ENCODE data around the gene TTLL3. TPM values are rescaled to one million over a fixed set of nuclear protein-coding genes. Genes with fewer than 3 reads are reported as not detected.
"Not testable (repeated sequence)": the region's sequence is repeated elsewhere in the genome, so short reads cannot be mapped to it uniquely, and the experiment has no call there.

TTLL3 gene, protein sequence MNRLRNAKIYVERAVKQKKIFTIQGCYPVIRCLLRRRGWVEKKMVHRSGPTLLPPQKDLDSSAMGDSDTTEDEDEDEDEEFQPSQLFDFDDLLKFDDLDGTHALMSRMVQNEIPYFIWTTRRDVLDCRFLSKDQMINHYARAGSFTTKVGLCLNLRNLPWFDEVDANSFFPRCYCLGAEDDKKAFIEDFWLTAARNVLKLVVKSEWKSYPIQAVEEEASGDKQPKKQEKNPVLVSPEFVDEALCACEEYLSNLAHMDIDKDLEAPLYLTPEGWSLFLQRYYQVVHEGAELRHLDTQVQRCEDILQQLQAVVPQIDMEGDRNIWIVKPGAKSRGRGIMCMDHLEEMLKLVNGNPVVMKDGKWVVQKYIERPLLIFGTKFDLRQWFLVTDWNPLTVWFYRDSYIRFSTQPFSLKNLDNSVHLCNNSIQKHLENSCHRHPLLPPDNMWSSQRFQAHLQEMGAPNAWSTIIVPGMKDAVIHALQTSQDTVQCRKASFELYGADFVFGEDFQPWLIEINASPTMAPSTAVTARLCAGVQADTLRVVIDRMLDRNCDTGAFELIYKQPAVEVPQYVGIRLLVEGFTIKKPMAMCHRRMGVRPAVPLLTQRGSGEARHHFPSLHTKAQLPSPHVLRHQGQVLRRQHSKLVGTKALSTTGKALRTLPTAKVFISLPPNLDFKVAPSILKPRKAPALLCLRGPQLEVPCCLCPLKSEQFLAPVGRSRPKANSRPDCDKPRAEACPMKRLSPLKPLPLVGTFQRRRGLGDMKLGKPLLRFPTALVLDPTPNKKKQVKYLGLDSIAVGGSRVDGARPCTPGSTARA
- total RNA-seq, result 10 to 100 TPM in 2 of 3 donors, 1 to 10 TPM in 1; 9.2 to 13.5 (median 11.1) TPM

DNA sequence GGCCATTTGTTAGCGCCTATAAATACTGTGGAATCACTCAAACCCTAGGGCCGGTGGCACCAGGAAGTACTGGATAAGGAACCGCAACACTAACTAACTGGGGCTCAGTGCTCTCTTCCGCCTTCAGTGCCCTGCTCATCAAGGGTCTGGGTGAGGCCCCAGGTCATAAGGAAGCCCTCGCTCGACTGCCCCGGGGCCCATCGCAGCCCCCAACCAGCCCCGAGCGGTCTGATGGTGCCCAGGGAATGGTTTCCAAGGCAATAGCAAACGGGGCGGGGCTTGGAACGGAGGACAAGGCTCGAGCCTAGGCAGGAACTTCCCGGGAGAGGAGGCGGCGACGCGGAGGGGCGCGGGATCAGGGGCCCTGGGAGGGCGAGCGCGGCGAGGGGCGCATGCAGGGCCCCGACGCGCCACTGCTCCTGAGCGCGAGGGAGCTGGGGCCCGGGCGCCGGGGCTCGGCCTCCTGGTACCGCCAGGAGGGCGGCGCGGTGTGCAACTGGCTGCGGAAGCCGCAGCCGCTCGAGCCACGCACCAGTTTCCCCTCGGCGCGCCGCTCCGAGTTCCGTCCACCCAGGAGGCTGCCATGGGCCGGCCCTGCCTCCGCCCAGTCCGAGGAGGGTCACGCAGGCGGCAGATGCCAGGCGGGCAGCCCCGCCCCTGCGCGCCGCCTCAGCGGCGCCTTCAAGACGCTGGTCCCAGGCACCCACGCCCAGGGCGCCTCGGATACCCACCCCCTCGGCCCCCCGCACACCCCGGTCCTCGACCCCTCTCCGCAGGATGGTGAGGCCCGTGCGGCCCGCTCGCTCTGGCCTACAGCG is at the start of gene TTLL3:
TTLL3 (plus strand) TSS at position 648 of the 818 bp plus-strand sequence. CDS start 400 bp downstream, outside the sequence.
- no peaks in the 10 kb centered on the region for H3K9me3 Mint-ChIP-seq
- peak; percentile 71 to 72 for ATAC-seq
- H3K4me3 Mint-ChIP-seq, result peak within 1 kb of the TSS; percentile 89
- H3K4me1 Mint-ChIP-seq (ENCODE audit: low read depth), result peaks cover 39% of the 10 kb centered on the region
- no peaks in the 10 kb centered on the region for H3K27me3 Mint-ChIP-seq (ENCODE audit: low read depth)
- peak; percentile 14 for DNase-seq
- H3K36me3 Mint-ChIP-seq (ENCODE audit: insufficient read depth), result peaks cover 14% of the 10 kb centered on the region

DNA sequence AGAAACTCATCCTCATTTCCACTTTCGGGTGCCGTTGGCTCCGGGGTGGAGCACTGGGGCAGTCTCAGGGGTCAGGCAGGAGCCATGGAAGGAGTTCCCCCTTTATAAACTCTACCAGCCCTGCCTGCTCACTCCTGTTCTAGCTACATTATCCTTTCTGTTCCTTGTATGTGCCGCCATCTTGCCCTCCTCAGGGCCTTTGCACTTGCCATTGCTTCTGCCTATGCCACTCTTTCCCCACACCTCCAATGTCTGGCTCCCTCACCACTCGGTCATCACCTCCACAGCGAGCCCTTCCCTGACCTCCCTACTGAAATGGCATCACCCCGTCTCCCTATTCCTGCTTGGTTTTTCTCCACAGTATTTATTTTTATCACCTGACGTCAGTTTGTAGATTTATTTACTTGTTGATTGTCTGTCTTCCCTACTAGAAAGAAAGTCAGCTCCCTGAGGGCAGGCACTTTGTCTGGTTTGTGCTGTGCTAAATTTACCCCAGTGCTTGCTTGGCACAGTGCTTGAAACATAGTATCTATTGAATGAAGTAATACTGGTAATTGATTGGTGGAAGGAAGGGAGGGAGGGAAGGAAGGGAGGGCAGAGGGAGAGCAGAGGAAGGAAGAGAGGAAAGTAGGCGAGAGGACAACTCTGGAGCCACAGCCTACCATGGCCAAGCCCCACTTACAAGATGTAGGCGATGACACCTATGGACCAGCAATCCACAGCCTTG is 49.1 kb upstream of the TTLL3 start:
- DNase-seq, result no peak
- H3K27me3 Mint-ChIP-seq (ENCODE audit: low read depth), result no peaks in the 10 kb centered on the region
- peaks cover 16% of the 10 kb centered on the region for H3K36me3 Mint-ChIP-seq (ENCODE audit: insufficient read depth)
- no peaks in the 10 kb centered on the region for H3K9me3 Mint-ChIP-seq
- H3K4me3 Mint-ChIP-seq, result no peak overlapping the region
- ATAC-seq, result no peak
- H3K4me1 Mint-ChIP-seq (ENCODE audit: low read depth), result no peaks in the 10 kb centered on the region

DNA sequence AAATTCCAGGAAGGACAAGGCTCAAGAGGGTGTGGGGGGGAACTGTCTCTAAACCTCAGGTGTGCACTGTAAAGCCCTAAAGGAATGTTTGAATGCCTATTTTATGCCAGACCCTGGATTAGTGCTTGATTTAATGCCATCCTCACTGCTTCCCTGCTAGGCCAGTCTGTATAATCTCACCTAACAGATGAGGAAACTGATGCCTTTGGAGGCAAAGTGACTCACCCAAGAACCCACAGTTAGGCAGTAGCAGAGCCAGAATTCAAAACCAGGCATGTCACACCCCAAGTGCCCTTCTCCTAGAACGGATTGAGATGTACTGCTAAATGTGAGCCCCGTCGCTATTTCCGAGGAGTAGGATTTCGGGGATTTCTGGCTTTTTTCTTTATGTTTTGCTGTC is 48.1 kb upstream of the TTLL3 start:
- Mint-ChIP-seq H3K36me3 (ENCODE audit: insufficient read depth) (peaks cover 16% of the 10 kb centered on the region), H3K27me3 (ENCODE audit: low read depth) (no peaks in the 10 kb centered on the region)
- no peak for ATAC-seq

DNA sequence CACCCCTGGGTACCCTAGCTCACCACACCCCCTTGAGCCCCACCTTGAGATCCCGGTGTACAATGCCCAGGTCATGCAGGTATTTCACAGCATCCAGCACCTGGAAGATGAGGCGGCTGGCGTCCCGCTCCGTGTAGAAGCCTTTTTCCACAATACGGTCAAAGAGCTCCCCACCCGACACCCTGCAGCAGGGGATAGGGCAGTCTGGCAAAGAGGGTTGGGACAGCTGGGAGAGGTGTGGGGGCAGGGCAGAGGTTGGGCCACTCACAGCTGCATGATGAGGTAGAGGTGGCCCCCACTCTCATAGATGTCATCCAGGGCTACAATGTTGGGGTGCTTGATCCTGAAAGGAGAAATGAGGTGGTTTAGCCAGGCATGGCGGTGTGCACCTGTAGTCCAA is 47.2 kb upstream of the TTLL3 start:
- ATAC-seq (no peak), DNase-seq (no peak)
- H3K4me1 Mint-ChIP-seq (ENCODE audit: low read depth), result no peaks in the 10 kb centered on the region
- no peaks in the 10 kb centered on the region for H3K9me3 Mint-ChIP-seq
- H3K27me3 Mint-ChIP-seq (ENCODE audit: low read depth), result no peaks in the 10 kb centered on the region
- H3K4me3 Mint-ChIP-seq, result no peak overlapping the region
- H3K36me3 Mint-ChIP-seq (ENCODE audit: insufficient read depth), result peaks cover 13% of the 10 kb centered on the region

More for the DNA sequence above, 48.1 kb upstream of the TTLL3 start:
- Mint-ChIP-seq H3K4me3 (no peak overlapping the region), H3K9me3 (no peaks in the 10 kb centered on the region), H3K4me1 (ENCODE audit: low read depth) (no peaks in the 10 kb centered on the region)
- no peak for DNase-seq

DNA sequence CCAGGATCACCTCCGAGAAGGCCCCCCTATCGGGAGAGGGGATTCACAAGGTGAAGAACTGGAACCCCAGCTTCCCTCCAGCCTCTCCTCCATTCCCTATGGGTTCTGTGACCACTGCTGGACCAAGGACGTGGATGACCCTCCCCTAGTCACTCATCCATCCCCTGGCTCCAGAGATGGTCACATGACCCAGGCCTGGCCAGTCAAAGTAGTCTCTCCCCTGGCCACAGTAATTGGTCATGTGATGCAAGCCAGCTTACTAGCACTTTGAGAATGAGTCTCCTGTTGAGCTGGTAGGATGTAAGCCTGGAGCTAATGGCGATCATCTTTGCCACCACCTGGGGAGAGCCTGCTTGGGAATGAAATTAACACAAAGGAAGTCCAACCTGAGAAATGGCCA is 44.2 kb upstream of the TTLL3 start:
- no peak for ATAC-seq
- DNase-seq, result no peak
- no peaks in the 10 kb centered on the region for H3K27me3 Mint-ChIP-seq (ENCODE audit: low read depth)

DNA sequence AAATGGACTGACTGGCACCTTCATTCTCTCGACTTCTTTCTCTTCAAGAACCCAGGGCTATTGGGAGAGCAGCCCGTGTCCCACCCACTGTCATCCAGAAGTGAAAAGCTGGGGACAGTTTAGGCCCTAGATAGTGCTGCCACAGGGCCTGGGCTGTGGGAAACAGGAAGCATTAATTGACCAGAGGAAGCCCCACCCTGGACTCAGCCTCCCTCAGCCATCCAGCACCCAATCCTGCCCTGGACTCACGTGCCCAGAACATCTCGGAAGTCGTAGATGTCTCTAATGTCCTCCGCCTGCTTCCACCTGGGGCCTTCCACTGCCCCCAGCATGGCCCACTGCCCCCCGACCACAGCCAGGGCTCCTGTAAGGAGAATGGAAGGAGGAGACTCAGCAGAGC is 42.6 kb upstream of the TTLL3 start:
- no peaks in the 10 kb centered on the region for H3K27me3 Mint-ChIP-seq (ENCODE audit: low read depth)
- ATAC-seq (no peak), DNase-seq (no peak)
- no peak overlapping the region for H3K4me3 Mint-ChIP-seq
- H3K36me3 Mint-ChIP-seq (ENCODE audit: insufficient read depth), result no peaks in the 10 kb centered on the region
- H3K9me3 Mint-ChIP-seq, result no peaks in the 10 kb centered on the region
- peaks cover 19% of the 10 kb centered on the region for H3K4me1 Mint-ChIP-seq (ENCODE audit: low read depth)

More for the DNA sequence above, 44.2 kb upstream of the TTLL3 start:
- Mint-ChIP-seq H3K36me3 (ENCODE audit: insufficient read depth) (no peaks in the 10 kb centered on the region), H3K4me3 (no peak overlapping the region), H3K4me1 (ENCODE audit: low read depth) (peaks cover 19% of the 10 kb centered on the region), H3K9me3 (no peaks in the 10 kb centered on the region)

DNA sequence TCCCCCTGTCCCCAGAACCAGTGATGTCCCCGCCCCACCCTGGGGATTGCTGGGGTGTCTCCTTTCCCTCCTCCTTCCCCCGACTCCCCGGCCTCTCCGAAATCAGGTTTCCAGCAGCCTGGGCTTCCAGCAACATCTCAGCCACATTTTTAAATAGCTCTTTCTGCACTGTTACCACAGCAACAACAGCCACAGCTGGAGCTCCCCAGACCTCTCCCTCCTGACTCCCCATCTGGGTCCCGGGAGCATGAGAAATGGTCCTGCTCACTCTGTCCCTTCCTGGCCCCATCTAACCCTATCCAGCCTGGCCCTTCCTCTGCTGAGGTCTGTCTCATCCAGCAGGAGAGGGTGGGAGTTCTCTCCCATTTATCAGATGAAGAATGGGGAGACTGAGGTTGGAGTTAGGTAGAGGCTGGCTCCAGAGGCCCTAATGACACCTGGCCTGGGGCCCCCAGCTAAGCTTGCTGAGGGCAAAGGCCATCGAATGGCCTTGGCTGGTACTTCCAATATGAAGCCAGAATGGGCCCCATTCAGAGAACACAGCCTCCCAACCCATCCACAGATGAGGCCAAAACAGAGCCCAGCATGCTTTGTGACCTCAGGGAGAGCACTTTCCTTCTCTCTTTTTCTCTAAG is 41.8 kb upstream of the TTLL3 start:
- Mint-ChIP-seq H3K4me1 (ENCODE audit: low read depth) (peaks cover 19% of the 10 kb centered on the region), H3K36me3 (ENCODE audit: insufficient read depth) (no peaks in the 10 kb centered on the region), H3K9me3 (no peaks in the 10 kb centered on the region), H3K4me3 (no peak overlapping the region), H3K27me3 (ENCODE audit: low read depth) (no peaks in the 10 kb centered on the region)
- ATAC-seq, result no peak
- DNase-seq, result no peak

DNA sequence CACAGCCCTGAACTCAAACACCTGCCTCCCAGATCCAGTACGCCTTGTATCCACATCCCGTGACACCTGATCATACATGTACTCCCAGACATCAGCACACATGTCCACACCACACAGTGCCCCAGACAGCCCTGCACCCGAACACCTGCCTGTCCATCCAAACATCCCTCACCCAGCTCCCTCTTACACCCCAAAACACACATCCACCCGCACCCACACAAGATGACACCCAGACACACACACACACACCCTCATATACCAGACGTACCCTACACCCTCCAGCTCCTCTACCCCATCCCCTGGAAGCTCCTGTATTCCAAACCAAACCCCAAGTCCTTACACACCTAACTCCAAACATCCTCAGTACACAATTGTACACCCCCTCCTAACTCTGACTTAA is 41.0 kb upstream of the TTLL3 start:
- ATAC-seq (no peak), DNase-seq (no peak)
- H3K36me3 Mint-ChIP-seq (ENCODE audit: insufficient read depth), result no peaks in the 10 kb centered on the region
- H3K4me1 Mint-ChIP-seq (ENCODE audit: low read depth), result peaks cover 19% of the 10 kb centered on the region
- no peaks in the 10 kb centered on the region for H3K9me3 Mint-ChIP-seq
- H3K27me3 Mint-ChIP-seq (ENCODE audit: low read depth), result no peaks in the 10 kb centered on the region
- H3K4me3 Mint-ChIP-seq, result peak overlapping the region; percentile 75

DNA sequence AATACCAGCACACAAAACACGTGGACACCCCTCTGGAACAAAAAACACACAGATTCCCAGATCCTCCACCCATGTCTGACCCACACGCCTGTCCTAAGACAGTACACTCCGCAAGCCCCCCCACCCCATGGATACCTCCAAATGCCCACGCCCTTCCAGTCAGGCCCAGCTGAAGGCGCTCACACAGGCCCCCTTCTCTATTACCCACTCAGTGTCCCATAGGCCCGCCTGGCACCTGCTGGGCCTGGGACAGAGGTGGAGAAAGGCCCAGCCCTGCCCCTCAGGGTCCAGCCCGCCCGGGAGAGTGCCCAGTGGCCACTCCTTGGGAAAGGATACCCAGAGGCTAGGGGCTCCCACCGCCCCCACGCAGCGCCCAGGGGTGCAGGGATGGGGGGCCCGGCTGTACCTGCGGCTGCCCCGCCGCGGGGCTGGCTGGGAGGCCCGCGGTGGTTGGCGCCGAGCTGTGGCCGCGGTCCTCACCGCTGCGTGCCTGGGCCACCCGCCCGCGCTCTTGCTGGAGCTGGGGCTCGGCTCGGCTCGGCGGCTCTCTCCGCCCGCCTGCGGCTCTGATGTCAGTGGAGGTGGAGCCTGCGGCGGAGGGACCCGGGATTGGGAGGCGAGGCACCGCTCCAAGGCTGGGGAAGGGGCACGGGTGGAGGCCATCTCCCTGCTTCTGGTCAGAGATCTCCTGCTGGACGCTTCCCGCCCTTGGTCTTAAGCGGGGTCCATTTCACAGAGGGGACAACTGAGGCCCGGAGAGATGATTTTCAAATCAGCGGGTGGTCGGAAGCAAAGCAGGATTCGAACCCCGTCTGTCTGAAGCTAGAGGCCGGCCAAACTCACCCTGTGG is 40.4 kb upstream of the TTLL3 start, which contains the start of gene CAMK1:
CAMK1 (minus strand) TSS at position 522 of the 850 bp plus-strand sequence. CDS start 2,198 bp downstream, outside the sequence.
- Mint-ChIP-seq H3K36me3 (ENCODE audit: insufficient read depth) (no peaks in the 10 kb centered on the region), H3K4me3 (peak within 1 kb of the TSS; percentile 75), H3K27me3 (ENCODE audit: low read depth) (no peaks in the 10 kb centered on the region), H3K9me3 (no peaks in the 10 kb centered on the region), H3K4me1 (ENCODE audit: low read depth) (peaks cover 19% of the 10 kb centered on the region)
- ATAC-seq, result peak; percentile 98 to 99
- peak; percentile 54 for DNase-seq

DNA sequence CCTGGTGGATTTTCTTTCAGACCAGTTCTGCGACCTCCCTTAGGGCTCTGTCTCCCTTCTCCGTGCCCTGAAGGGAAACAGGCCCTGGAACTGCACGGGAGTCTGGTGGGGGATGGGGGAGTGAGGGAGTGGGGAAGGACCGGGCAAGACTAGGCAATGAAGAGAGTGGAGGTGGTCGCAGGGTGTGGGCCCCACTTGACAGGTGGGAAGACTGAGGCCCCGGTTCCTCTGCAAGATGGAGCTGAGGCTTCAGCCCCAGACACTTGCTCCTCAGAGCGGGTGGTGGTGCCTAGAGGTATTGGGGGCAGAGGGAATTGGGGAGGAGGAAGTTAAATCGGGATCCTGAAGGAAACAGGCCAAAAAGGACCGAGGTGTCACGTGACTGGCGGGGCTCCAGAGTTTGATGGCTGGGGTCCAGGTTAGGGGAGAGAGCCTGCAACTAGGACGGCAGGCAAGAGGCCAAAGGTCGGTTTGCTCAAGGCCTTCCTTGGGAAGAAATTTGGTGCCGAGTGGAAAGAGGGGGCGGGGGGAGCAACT is 39.7 kb upstream of the TTLL3 start:
- Mint-ChIP-seq H3K4me3 (peak overlapping the region; percentile 71), H3K27me3 (ENCODE audit: low read depth) (no peaks in the 10 kb centered on the region), H3K4me1 (ENCODE audit: low read depth) (peaks cover 19% of the 10 kb centered on the region), H3K36me3 (ENCODE audit: insufficient read depth) (no peaks in the 10 kb centered on the region), H3K9me3 (no peaks in the 10 kb centered on the region)
- no peak for DNase-seq
- no peak for ATAC-seq

DNA sequence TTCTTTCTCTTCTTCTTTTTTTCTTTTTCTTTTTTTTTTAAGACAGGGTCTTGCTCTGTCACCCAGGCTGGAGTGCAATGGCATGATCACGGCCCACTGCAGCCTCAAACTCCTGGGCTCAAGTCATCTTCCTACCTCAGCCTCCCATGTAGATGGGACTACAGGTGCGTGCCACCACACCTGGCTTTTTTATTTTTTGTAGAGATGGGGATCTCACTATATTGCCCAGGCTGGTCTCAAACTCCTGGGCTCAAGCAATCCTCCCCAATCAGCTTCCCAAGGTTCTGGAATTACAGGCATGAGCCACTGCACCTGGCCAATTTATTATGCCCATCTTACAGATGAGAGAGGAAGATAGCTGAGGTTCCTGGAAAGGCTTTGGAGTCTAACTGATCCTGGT is 39.1 kb upstream of the TTLL3 start:
- DNase-seq; ATAC-seq; H3K27me3 Mint-ChIP-seq (ENCODE audit: low read depth); H3K36me3 Mint-ChIP-seq (ENCODE audit: insufficient read depth); H3K9me3 Mint-ChIP-seq: not testable (repeated sequence)
- H3K4me3 Mint-ChIP-seq, result peak overlapping the region; percentile 61
- peaks cover 21% of the 10 kb centered on the region for H3K4me1 Mint-ChIP-seq (ENCODE audit: low read depth)

DNA sequence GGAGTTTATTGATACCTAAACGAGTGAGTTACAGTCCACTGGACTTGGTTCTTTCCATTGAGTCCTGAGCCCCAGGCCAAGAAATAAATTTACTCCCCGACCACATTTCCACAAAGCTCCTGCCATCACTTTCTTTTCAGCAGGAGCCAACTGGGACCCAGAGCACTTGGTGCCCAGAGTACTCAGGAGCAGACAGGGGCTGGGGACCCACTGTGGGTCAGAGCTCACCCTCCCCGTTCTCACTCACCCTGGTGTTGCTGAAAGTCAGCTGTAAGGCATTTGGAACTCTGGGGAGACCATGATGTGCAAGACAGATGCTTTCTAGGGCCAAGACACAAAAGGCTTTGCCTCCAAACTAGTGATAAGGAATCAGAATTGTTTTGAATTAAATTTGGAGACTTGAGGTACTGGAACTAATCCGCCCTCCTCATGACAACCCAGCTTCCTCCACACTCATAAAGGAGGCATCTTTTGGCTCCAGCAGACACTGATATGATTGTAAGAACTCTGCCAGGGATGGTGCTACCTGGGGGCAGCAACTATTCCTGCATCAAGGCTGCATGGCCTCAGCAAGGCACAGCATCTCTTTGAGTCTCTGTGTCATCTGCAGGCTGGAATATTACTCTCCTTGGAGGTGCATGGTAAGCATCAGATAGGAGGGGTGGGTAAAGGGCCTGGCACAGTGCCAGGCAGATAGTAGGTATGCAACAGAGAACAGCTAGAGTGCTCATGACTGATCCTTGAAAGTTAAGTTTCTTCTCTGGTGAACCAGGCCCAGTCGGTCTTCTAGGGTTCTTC is 33.0 kb upstream of the TTLL3 start:
- peak overlapping the region; percentile 62 for H3K4me3 Mint-ChIP-seq
- DNase-seq (no peak), ATAC-seq (no peak)
- no peaks in the 10 kb centered on the region for H3K27me3 Mint-ChIP-seq (ENCODE audit: low read depth)
- H3K36me3 Mint-ChIP-seq (ENCODE audit: insufficient read depth), result peaks cover 5% of the 10 kb centered on the region
- no peaks in the 10 kb centered on the region for H3K9me3 Mint-ChIP-seq
- peaks cover 55% of the 10 kb centered on the region for H3K4me1 Mint-ChIP-seq (ENCODE audit: low read depth)

All from activated T-cell treated with anti-CD3 and anti-CD28 coated beads, Interleukin-2, amount 50 U/mL, for 4 hours (primary cell).